ENCODE measurements around the gene IFT27. TPM values are rescaled to one million over a fixed set of nuclear protein-coding genes. Genes with fewer than 3 reads are reported as not detected.
"Not testable (repeated sequence)": the region's sequence is repeated elsewhere in the genome, so short reads cannot be mapped to it uniquely, and the experiment has no call there.

The IFT27 gene
- total RNA-seq, 1 donor from 2014 or later: 10.8 TPM

GRCh38 chr22:36765131-36765942 is 10.6 kb downstream of the IFT27 start:
- DNase-seq (ENCODE audit: low read depth in 2 of 2): no peak

- no peak for DNase-seq (ENCODE audit: low read depth in 2 of 2)
Observed at GRCh38 chr22:36764641-36765040, 11.3 kb downstream of the IFT27 start.

GRCh38 chr22:36764060-36764459 is 11.9 kb downstream of the IFT27 start:
- DNase-seq (ENCODE audit: low read depth in 2 of 2): no peak

GRCh38 chr22:36763576-36763975 is 12.3 kb downstream of the IFT27 start:
- no peak for DNase-seq (ENCODE audit: low read depth in 2 of 2)

GRCh38 chr22:36762687-36763260 is 13.1 kb downstream of the IFT27 start:
- no peak for DNase-seq (ENCODE audit: low read depth in 2 of 2)

- DNase-seq (ENCODE audit: low read depth in 2 of 2): no peak
Observed at GRCh38 chr22:36761553-36762240, 14.2 kb downstream of the IFT27 start.

- no peak for DNase-seq (ENCODE audit: low read depth in 2 of 2)
Observed at GRCh38 chr22:36760786-36761185, 15.1 kb downstream of the IFT27 start.

- no peak for DNase-seq (ENCODE audit: low read depth in 2 of 2)
Observed at GRCh38 chr22:36759481-36760159, 16.3 kb downstream of the IFT27 start.

GRCh38 chr22:36758792-36759271 is 17.1 kb downstream of the IFT27 start:
- DNase-seq (ENCODE audit: low read depth in 2 of 2): no peak

GRCh38 chr22:36757668-36758211 is 18.2 kb downstream of the IFT27 start:
- peak; percentile 61 to 81 for DNase-seq (ENCODE audit: low read depth in 2 of 2)

- DNase-seq (ENCODE audit: low read depth in 2 of 2): no peak
Observed at GRCh38 chr22:36756746-36757655, 18.9 kb downstream of the IFT27 start.

GRCh38 chr22:36756031-36756430 is 19.9 kb downstream of the IFT27 start:
- DNase-seq (ENCODE audit: low read depth in 2 of 2): no peak

- DNase-seq (ENCODE audit: low read depth in 2 of 2): no peak
Observed at GRCh38 chr22:36755316-36755715, 20.6 kb downstream of the IFT27 start.

GRCh38 chr22:36754881-36755280 is 21.0 kb downstream of the IFT27 start:
- not testable (repeated sequence) for DNase-seq (ENCODE audit: low read depth in 2 of 2)

- DNase-seq (ENCODE audit: low read depth in 2 of 2): no peak
Observed at GRCh38 chr22:36753916-36754315, 22.0 kb downstream of the IFT27 start.

GRCh38 chr22:36753120-36753802 is 22.7 kb downstream of the IFT27 start:
- DNase-seq (ENCODE audit: low read depth in 2 of 2): no peak

- no peak for DNase-seq (ENCODE audit: low read depth in 2 of 2)
Observed at GRCh38 chr22:36746375-36746970, 29.4 kb downstream of the IFT27 start.

- no peak for DNase-seq (ENCODE audit: low read depth in 2 of 2)
Observed at GRCh38 chr22:36745301-36745995, 30.5 kb downstream of the IFT27 start.

GRCh38 chr22:36744791-36745190 is 31.1 kb downstream of the IFT27 start:
- no peak for DNase-seq (ENCODE audit: low read depth in 2 of 2)

All from dermis microvascular lymphatic vessel endothelial cell (primary cell).